Stimulated activated CD4-positive, alpha-beta T cell treated with anti-CD3 and anti-CD28 coated beads, TNF-alpha, amount 100 ng/mL, for 4 hours (primary cell): ENCODE data around the gene UMODL1.
"Not testable (repeated sequence)": the region's sequence is repeated elsewhere in the genome, so short reads cannot be mapped to it uniquely, and the experiment has no call there.

Source experiments
- DNase-seq, 3 experiments: peaks; one replicate each; pipeline ENCODE4 v3.0.0-alpha.2; 2020; ENCODE audit warnings: low read depth in 3 of 3

The UMODL1 gene

GRCh38 chr21:42059141-42059540 is 12.0 kb upstream of the UMODL1 start:
- DNase-seq: no peak

DNA sequence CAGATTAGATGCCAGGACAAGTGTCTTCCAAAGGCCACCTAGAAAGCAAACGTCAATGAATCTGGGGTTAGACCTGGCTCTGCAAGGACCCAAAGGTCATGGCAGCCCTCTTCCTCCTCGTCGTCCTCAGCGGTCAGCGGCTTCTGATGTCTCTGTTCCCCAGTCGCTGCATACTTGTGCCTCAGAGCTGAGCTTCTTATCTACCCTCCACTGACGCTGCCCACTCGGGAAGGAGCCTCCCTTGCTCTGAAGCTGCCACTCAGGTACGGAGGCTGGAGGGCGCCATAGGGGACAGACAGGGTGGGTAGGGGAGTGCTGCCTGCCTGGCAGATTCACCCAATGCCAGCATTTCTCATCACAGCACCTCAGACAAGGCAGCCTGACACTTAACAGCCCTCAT is 11.4 kb upstream of the UMODL1 start:
- no peak for DNase-seq

DNA sequence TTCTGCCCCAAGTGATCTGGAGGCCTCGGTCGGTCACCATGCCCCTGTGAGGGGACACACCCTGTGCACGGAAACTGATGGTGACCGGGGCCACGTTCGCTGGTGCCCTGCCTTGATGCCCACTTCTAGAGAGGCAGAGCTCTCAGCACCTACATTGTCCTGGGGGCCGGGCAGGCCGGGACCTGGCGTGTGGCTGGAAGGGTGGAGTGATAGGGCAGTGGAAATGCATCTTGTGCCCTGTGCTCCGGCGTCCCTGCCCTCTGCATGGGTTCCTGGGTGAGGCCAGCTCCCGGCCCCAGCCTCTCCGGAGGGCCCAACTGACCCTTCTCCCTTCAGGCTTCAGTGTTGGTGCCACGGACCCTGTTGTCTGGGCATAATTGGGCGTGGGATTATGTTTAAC is 11.0 kb upstream of the UMODL1 start:
- no peak for DNase-seq

GRCh38 chr21:42061195-42061985 is 9.7 kb upstream of the UMODL1 start:
- no peak for DNase-seq

DNA sequence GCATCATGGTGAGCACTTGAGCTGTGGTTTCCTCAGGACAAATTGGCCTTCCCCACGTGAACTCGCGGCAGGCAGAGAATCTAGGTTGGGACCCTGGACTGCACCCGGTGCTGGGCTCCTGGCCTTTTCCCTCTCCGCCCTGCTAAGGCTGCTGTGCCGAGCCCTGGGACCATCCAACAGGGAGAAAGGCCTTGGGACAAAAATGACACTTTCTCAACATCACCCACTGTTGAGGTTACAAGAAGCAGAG is 9.2 kb upstream of the UMODL1 start:
- DNase-seq: no peak

GRCh38 chr21:42062236-42063022 is 8.7 kb upstream of the UMODL1 start:
- peak; percentile 25 to 69 (median 67) for DNase-seq

DNA sequence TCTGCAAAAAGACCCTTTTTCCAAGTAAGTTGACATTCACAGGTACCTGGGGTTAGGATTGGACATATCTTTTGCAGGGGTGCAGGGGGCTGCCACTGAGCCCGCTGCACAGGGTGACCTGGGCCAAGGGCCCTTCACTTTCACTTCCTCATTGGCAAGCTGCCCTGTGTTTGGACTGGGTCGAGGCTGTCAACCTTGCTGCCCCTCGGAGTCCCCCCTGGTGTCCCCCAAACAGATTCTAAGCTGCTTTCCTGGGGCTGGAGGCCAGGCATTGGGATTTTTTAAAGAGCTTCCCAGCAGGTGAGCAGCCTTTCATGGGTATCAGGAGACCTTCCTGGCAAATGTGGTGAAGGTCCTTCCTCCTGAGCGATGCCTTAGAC is 7.9 kb upstream of the UMODL1 start:
- peak in 1 of 3 experiments; percentile 5 for DNase-seq

DNA sequence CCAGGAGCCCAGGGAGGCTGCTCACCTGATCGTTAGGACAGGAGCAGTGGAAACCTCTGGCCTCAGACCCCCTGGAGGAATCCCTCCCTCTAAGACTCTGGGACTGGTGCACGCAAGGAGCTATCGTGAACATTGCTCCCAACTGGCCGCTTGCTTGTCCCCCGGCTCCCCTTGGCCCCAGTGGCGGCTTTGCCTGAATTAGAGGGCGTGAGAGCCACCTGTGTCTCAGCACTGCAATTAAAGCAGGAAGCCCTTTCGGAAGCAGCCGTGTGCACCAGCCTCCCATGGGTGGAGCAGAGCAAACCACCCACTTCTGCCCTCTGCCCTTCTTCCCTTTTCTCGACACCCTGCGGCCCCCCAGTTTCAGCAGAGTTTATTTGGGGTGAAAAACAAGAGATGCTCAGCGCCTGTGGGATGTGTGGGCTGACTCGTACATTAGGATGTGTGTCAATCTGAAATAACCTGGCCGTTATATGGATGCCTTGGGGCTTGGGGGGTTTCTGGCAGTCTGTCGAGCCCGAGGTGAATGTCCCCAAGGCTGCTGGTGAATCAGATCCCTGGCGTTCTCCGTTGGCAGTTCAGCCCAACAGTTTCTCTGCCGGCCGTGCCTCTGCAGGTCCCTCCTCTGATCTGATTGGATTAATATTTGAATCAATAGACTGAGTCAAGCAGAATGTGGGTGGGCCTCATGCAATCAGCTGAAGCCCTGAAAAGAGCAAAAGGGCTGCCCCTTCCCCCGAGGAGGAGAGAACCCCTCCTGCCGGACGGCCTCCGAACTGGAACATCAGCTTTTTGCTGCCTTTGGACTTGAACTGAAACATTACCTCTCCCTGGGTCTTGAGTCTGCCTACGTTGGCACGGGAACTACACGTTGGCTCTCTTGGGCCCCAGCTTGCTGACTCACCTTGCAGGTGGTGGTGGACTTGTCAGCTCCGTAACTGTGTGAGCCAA is 7.3 kb upstream of the UMODL1 start:
- DNase-seq: peak in 2 of 3 experiments; percentile 26 to 42

DNA sequence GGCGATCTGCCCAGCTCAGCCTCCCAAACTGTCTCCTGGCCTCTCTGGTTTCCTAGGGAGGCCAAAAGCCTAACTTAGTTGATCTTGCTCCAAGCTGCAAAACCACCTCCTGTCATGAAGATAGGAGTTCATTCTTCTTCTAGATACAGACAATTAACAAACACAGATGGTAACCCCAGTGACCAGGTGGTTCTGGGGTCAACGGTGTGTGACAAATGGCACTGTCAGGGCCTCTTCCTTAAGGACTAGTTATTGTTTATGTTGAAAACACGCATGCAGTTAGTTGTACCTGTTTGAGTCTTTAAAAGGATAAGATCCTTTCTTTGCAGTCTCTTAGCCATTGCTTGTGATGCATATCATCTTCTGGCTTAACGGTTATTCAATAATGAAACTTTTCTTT is 4.6 kb upstream of the UMODL1 start:
- no peak for DNase-seq

GRCh38 chr21:42067531-42068255 is 3.4 kb upstream of the UMODL1 start:
- DNase-seq: no peak

- no peak for DNase-seq
These were observed 2.9 kb upstream of the UMODL1 start for GRCh38 chr21:42068256-42068545.

- no peak for DNase-seq
These were observed 2.5 kb upstream of the UMODL1 start for GRCh38 chr21:42068592-42068991.

DNA sequence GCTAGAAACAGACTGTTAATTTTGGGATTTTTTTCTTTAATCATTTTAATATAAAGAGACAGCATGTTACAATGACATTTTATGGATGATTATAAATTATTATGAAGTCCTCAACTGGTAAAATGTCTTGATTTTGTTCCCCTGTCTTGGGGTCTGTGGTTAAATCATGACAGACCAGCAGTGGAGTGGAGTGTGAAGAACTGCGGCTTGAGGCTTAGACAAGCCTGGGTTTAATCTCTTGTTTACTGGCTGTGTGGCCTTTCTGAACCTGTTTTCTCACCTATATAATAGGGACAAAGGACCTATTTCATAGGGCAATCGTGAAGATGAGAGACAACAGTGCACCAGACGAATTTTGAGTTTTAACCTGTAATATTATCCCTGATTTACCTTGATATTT is 1.8 kb upstream of the UMODL1 start:
- no peak for DNase-seq

GRCh38 chr21:42069843-42070242 is 1.3 kb upstream of the UMODL1 start:
- DNase-seq: no peak

- no peak for DNase-seq
These were observed 2.3 kb downstream of the UMODL1 start for GRCh38 chr21:42073145-42074099.

- no peak for DNase-seq
These were observed 4.8 kb downstream of the UMODL1 start for GRCh38 chr21:42075686-42076471.

DNA sequence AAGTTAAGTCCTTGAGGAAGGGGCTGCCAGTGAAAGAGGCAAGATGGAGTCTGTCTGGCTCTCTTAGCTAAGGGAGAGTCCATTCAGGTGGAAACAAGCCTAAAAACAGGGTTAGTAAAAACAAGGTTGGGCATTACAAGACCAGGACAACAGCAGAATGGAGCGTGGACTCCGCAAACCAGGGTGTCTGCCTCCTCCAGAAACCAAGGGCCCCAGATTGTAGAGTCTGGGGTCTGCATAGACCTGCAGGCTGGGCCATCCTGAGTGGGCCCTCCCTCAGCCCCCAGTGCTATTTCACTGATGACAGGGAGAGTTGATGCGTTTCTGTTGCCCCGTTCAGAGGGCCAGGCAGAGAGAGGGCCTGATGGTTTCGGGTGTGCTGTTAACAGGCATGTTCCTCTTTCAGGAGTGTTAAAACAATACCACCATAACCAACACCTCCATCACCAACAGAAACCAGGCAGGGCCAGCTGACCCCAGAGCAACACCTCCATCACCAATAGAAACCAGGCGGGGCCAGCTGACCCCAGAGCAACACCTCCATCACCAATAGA is 6.6 kb downstream of the UMODL1 start:
- DNase-seq: not testable (repeated sequence)

DNA sequence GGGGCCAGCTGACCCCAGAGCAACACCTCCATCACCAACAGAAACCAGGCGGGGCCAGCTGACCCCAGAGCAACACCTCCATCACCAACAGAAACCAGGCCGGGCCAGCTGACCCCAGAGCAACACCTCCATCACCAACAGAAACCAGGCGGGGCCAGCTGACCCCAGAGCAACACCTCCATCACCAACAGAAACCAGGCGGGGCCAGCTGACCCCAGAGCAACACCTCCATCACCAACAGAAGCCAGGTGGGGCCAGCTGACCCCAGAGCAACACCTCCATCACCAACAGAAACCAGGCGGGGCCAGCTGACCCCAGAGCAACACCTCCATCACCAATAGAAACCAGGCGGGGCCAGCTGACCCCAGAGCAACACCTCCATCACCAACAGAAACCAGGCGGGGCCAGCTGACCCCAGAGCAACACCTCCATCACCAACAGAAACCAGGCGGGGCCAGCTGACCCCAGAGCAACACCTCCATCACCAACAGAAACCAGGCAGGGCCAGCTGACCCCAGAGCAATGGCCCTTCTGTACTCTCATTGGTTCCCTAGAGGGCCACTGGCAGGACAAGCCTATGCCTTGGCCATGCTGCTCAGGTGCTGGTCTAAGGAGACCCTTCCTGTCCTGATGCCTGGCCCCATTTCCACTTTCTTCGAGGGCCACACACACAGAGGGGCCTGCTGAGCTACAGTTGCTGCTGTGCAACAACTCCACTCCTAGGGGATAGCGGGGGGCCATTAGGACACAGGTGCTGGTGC is 7.3 kb downstream of the UMODL1 start:
- DNase-seq: not testable (repeated sequence)
